ENCODE measurements around the gene ZNF883. TPM values are rescaled to one million over a fixed set of nuclear protein-coding genes. Genes with fewer than 3 reads are reported as not detected.
"Not testable (repeated sequence)": the region's sequence is repeated elsewhere in the genome, so short reads cannot be mapped to it uniquely, and the experiment has no call there.

The ZNF883 gene
- total RNA-seq (1 to 10 TPM in 2 of 9 donors, under 1 TPM in 3, not detected in 4; 0.50 to 7.0 (median 0.81) TPM), polyA plus RNA-seq (1 to 10 TPM in 1 of 3 donors, under 1 TPM in 2; 0.24 to 1.8 (median 0.51) TPM)
- long read RNA-seq, donor 1, partial matches to known transcripts: 0 of 2 reads
- long read RNA-seq, donor 1, other reads (novel, unspliced or antisense): 0 of 2 reads
- long read RNA-seq, donor 2, partial matches to known transcripts: 0 of 1 reads
- long read RNA-seq, donor 2, other reads (novel, unspliced or antisense): 0 of 1 reads
- long read RNA-seq, donor 3: 0 reads
- long read RNA-seq, donor 4, partial matches to known transcripts: 1 of 2 reads
- long read RNA-seq, donor 4, other reads (novel, unspliced or antisense): 0 of 2 reads
- long read RNA-seq, donor 5: 0 reads
- long read RNA-seq, donor 6, partial matches to known transcripts: 0 of 1 reads
- long read RNA-seq, donor 6, other reads (novel, unspliced or antisense): 1 of 1 reads
- long read RNA-seq, donor 7, partial matches to known transcripts: 0 of 1 reads
- long read RNA-seq, donor 7, other reads (novel, unspliced or antisense): 0 of 1 reads
- long read RNA-seq, donor 8, partial matches to known transcripts: 0 of 1 reads
- long read RNA-seq, donor 8, other reads (novel, unspliced or antisense): 0 of 1 reads
- long read RNA-seq, donor 9: 0 reads
- long read RNA-seq, donor 10: 0 reads

DNA sequence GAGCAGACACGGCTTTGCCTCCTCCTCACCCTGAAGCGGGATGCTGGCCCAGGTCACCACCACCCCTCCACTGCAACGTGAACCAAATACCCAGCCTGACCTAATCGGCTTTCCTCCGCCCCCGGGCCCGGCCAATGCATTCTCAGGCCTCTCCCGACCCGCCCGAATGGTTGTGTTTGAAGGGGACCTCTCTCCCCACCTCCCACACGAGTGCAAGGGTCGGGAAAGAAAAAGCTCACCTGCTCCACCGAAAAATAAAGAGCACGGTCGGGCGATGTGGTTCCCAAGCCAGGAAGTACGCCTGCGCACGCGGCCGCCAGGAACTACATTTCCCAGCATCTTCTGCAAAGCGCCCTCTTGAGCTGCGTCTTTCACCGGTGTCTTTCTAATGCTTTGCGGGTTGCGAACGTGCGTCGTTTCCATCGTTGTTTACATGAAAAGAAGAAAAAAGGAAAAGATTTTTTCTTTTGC lies at the start of gene ZNF883:
Gene ZNF883, minus strand, starts transcription at position 282 of the 471 bp plus-strand sequence.
- Histone ChIP-seq H3K9me3 (replicated peaks in 1 of 3) (no peaks in the 10 kb centered on the region), H3K27ac (no peak within 1 kb of the TSS), H3K4me3 (peak within 1 kb of the TSS in 1 of 4 donors; percentile 44), H3K36me3 (replicated peaks in 1 of 2) (no peaks in the 10 kb centered on the region), H3K27me3 (no peaks in the 10 kb centered on the region), H3K4me1 (replicated peaks in 1 of 2) (no peaks in the 10 kb centered on the region)
- TF ChIP-seq, protein P1, sequence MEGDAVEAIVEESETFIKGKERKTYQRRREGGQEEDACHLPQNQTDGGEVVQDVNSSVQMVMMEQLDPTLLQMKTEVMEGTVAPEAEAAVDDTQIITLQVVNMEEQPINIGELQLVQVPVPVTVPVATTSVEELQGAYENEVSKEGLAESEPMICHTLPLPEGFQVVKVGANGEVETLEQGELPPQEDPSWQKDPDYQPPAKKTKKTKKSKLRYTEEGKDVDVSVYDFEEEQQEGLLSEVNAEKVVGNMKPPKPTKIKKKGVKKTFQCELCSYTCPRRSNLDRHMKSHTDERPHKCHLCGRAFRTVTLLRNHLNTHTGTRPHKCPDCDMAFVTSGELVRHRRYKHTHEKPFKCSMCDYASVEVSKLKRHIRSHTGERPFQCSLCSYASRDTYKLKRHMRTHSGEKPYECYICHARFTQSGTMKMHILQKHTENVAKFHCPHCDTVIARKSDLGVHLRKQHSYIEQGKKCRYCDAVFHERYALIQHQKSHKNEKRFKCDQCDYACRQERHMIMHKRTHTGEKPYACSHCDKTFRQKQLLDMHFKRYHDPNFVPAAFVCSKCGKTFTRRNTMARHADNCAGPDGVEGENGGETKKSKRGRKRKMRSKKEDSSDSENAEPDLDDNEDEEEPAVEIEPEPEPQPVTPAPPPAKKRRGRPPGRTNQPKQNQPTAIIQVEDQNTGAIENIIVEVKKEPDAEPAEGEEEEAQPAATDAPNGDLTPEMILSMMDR (IDR thresholded peaks at IDR 0.05): no peak
- no peak for TF ChIP-seq POLR2A (IDR thresholded peaks at IDR 0.05)
- intact Hi-C loops (cut with DNase I): no loop called here
- WGBS, 4 donors: 1 to 7% (median 3%) methylated on average over 25 to 30 of the region's 30 CpGs
- peak; percentile 13 to 53 (median 23) for DNase-seq

DNA sequence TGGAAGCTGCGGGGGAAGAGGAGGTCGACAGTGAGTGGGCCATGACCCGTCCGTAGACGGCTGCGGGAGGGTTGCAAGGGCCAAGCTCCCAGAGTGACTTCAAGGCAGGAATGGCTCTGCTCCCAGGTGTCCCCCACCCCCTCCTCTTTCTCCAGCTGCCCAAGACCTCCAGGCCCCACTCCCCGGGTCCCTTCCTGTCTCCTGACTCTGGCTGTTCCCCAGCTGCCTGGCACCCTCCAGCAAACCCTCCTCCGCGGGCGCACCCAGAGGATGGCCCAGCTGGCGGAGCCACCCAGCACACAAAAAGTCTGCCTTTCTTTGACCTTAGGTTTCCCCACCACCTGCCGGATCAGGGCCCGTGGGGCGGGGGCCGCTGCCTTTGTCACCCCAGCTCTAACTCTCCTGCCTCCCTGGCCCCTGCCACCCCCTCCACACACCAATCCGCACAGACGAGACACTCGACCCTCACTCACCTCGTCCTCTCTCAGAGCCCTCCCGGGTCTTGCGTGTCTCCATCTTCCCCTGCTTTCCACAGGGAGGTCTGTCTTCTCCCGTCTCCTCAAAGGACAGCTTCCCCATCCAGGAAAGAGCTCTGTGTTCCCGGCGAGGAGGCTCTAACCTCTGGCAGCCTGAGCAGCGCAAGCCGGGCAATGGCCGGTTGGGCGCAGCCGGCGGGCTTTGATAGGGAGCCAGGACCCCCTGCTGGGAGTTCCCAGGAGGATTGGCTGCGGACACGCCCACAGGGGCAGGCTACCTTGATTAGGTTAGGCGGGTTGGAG lies 49.3 kb upstream of the ZNF883 start:
- H3K9me3 ChIP-seq (replicated peaks in 1 of 3); H3K27me3 ChIP-seq; intact Hi-C loops (cut with DNase I); H3K4me3 ChIP-seq; H3K27ac ChIP-seq; H3K4me1 ChIP-seq (replicated peaks in 1 of 2); H3K36me3 ChIP-seq (replicated peaks in 1 of 2): not testable (repeated sequence)
- peak in 3 of 7 donors; percentile 13 to 66 (median 31) for DNase-seq
- WGBS, 4 donors: 7 to 49% (median 37%) methylated on average over 22 to 25 of the region's 33 CpGs

DNA sequence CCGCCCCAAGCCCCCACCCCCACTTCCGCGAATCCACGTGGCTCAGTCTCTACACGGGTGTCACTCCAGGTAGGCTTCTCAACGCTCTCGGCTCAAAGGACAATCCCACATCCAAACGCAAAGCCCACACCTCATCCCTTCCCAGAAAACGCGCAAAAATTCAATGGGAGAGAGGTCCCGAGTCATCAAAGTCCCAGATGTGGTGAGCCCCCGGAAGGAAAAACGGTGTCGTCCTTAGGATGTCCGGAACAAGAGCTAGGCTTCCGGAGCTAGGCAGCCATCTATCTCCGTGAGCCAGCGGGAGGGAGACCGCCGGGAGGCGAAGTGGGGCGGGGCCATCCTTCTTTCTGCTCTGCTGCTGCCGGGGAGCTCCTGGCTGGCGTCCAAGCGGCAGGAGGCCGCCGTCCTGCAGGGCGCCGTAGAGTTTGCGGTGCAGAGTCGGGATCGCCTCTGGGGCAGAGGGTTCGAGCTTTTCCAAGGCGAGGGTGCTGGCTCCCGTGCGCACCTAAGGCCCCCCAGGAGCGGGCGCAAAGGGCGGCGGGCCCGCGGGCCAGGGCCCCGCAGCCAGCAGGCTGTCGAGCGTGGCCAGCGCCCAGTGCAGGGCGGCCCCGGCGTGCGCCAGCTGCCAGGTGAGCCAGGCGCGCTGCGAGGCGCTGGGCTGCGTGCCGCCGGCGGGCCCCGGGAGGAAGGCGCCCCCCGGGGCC lies 47.7 kb upstream of the ZNF883 start:
- H3K27me3 ChIP-seq; DNase-seq; H3K4me3 ChIP-seq; H3K4me1 ChIP-seq (replicated peaks in 1 of 2); intact Hi-C loops (cut with DNase I); H3K9me3 ChIP-seq (replicated peaks in 1 of 3); H3K27ac ChIP-seq; H3K36me3 ChIP-seq (replicated peaks in 1 of 2): not testable (repeated sequence)
- WGBS, 4 donors: 3 to 25% (median 16%) methylated on average over 27 to 39 of the region's 61 CpGs

DNA sequence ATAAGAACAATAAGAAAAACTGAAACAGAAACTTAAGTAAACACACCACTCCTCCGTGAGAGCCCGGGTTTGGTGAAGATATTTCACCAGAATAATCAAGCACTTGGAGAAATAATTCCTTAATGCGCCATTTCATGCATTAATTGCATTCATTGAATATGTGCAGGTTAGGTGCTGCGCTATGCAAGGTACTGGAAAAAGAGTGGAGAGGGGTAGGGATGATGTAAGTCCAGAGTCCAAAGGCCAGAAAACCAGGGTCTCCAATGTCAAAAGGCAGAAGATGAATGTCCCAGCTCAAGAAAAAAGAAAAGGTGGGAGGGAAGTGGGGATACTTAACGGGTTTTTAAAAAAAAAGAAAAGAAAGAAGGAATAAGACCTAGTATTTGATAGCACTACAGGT lies 45.2 kb upstream of the ZNF883 start:
- Histone ChIP-seq H3K27me3 (peaks cover 9% of the 10 kb centered on the region), H3K4me1 (replicated peaks in 1 of 2) (no peaks in the 10 kb centered on the region), H3K36me3 (replicated peaks in 1 of 2) (no peaks in the 10 kb centered on the region), H3K4me3 (peak overlapping the region in 2 of 4 donors; percentile 48 to 71), H3K27ac (peak overlapping the region in 3 of 5 donors; percentile 1 to 77 (median 52)), H3K9me3 (replicated peaks in 1 of 3) (peaks cover 0 to 5% (median 0%) of the 10 kb centered on the region in 3 donors)
- no peak for DNase-seq
- WGBS, 4 donors: 28 to 52% (median 45%) methylated on average over 5 of the region's 5 CpGs
- no peak for TF ChIP-seq POLR2A (IDR thresholded peaks at IDR 0.05)
- TF ChIP-seq, protein P1 (IDR thresholded peaks at IDR 0.05): no peak
- intact Hi-C loops (cut with DNase I): no loop called here

Data from adrenal gland (tissue), 19 donors.